ENCODE results near the gene ATM.
"Not testable (repeated sequence)": the region's sequence is repeated elsewhere in the genome, so short reads cannot be mapped to it uniquely, and the experiment has no call there.

The ATM gene

GRCh38 chr11:108286956-108287355 lies 64.1 kb downstream of the ATM start:
- DNase-seq (ENCODE audit: low read depth) = no peak

GRCh38 chr11:108289066-108289465 lies 66.2 kb downstream of the ATM start:
- not testable (repeated sequence) for DNase-seq (ENCODE audit: low read depth)

- DNase-seq (ENCODE audit: low read depth) = no peak
Measured at GRCh38 chr11:108289699-108290098, 66.8 kb downstream of the ATM start.

GRCh38 chr11:108293229-108293628 lies 70.4 kb downstream of the ATM start:
- DNase-seq (ENCODE audit: low read depth) = no peak

- no peak for DNase-seq (ENCODE audit: low read depth)
Measured at GRCh38 chr11:108302121-108302785, 79.4 kb downstream of the ATM start.

- DNase-seq (ENCODE audit: low read depth) = no peak
Measured at GRCh38 chr11:108307751-108308150, 84.9 kb downstream of the ATM start.

- DNase-seq (ENCODE audit: low read depth) = no peak
Measured at GRCh38 chr11:108313444-108313843, 90.6 kb downstream of the ATM start.

- no peak for DNase-seq (ENCODE audit: low read depth)
Measured at GRCh38 chr11:108316061-108316460, 93.2 kb downstream of the ATM start.

GRCh38 chr11:108319541-108320145 lies 96.8 kb downstream of the ATM start:
- no peak for DNase-seq (ENCODE audit: low read depth)

GRCh38 chr11:108322666-108323065 lies 99.8 kb downstream of the ATM start:
- DNase-seq (ENCODE audit: low read depth) = no peak

- DNase-seq (ENCODE audit: low read depth) = no peak
Measured at GRCh38 chr11:108324587-108324986, 101.7 kb downstream of the ATM start.

GRCh38 chr11:108333403-108333899 lies 110.6 kb downstream of the ATM start:
- no peak for DNase-seq (ENCODE audit: low read depth)

- DNase-seq (ENCODE audit: low read depth) = no peak
Measured at GRCh38 chr11:108338750-108339149, 115.9 kb downstream of the ATM start.

GRCh38 chr11:108340973-108341372 lies 118.1 kb downstream of the ATM start:
- no peak for DNase-seq (ENCODE audit: low read depth)

- no peak for DNase-seq (ENCODE audit: low read depth)
Measured at GRCh38 chr11:108341654-108342053, 118.8 kb downstream of the ATM start.

- no peak for DNase-seq (ENCODE audit: low read depth)
Measured at GRCh38 chr11:108343714-108344113, 120.8 kb downstream of the ATM start.

GRCh38 chr11:108345767-108346166 lies 122.9 kb downstream of the ATM start:
- DNase-seq (ENCODE audit: low read depth) = no peak

GRCh38 chr11:108346451-108346850 lies 123.6 kb downstream of the ATM start:
- DNase-seq (ENCODE audit: low read depth) = no peak

- no peak for DNase-seq (ENCODE audit: low read depth)
Measured at GRCh38 chr11:108351468-108351867, 128.6 kb downstream of the ATM start.

- no peak for DNase-seq (ENCODE audit: low read depth)
Measured at GRCh38 chr11:108364159-108364558, 141.3 kb downstream of the ATM start.

GRCh38 chr11:108368134-108368533 lies 145.3 kb downstream of the ATM start:
- DNase-seq (ENCODE audit: low read depth) = no peak

- DNase-seq (ENCODE audit: low read depth) = no peak
Measured at GRCh38 chr11:108369064-108369463, 146.2 kb downstream of the ATM start.

- DNase-seq (ENCODE audit: low read depth) = no peak
Measured at GRCh38 chr11:108370315-108370714, 147.4 kb downstream of the ATM start.

- no peak for DNase-seq (ENCODE audit: low read depth)
Measured at GRCh38 chr11:108370990-108371389, 148.1 kb downstream of the ATM start.

Data from stimulated activated CD8-positive, alpha-beta memory T cell treated with anti-CD3 and anti-CD28 coated beads, Interleukin-12 subunit alpha, Interleukin-12 subunit beta, amount 100 ng/mL, for 1 hour (primary cell).